IMR-90 (cell line): ENCODE data around the gene CHST10. TPM values are rescaled to one million over a fixed set of nuclear protein-coding genes. Genes with fewer than 3 reads are reported as not detected.

Source experiments
- ATAC-seq: fragments of 200-7000 bp; cut with Tn5 transposase; 2 replicates; pipeline ENCODE4 v1.9.1; 2020; ENCODE audit warnings: low read depth, mild to moderate bottlenecking, moderate library complexity
- BruUV-seq: library from RNA; stranded (reverse); fragments of 400-500 nt; replicated peaks from 2 replicates; lab custom pipeline; 2021; lab: Mats Ljungman, UMichigan
- CTCF ChIA-PET: fragments of 300-600 bp; formaldehyde crosslinking; extraction: SDS; loops from one replicate; lab custom pipeline; 2021; ENCODE audit warnings: antibody characterized with exemption; lab: Yijun Ruan, JAX
- POLR2A ChIA-PET: fragments of 300-600 bp; sonication (Branson Sonifier 250); formaldehyde crosslinking; loops from one replicate; lab custom pipeline; 2022; ENCODE audit warnings: antibody characterized with exemption; ENCODE audit not compliant: unreplicated experiment; lab: Charles Lee
- DNase-seq: peaks from one replicate; pipeline ENCODE4 v3.0.0; 2013
- H2AFZ ChIP-seq: replicated peaks from 2 replicates; pipeline ENCODE3; 2013; ENCODE audit warnings: low read length, mild to moderate bottlenecking; ENCODE audit not compliant: poor library complexity
- H2AK5ac ChIP-seq: 2 replicates; pipeline ENCODE4 v1.6.1; 2013; ENCODE audit warnings: low read depth, low read length, inconsistent platforms
- H2AK9ac ChIP-seq: replicated peaks from 2 replicates; pipeline ENCODE3; 2013; ENCODE audit warnings: mild to moderate bottlenecking, low read depth, low read length, moderate library complexity; ENCODE audit not compliant: poor library complexity
- H2BK120ac ChIP-seq: 2 replicates; pipeline ENCODE4 v1.6.1; 2013; ENCODE audit warnings: low read depth, low read length, inconsistent platforms
- H2BK15ac ChIP-seq: 3 replicates; pipeline ENCODE4 v1.6.1; 2013; ENCODE audit warnings: low read depth, low read length, inconsistent platforms
- H2BK20ac ChIP-seq: 2 replicates; pipeline ENCODE4 v1.6.1; 2013; ENCODE audit warnings: low read depth, mild to moderate bottlenecking, inconsistent platforms, low read length, moderate library complexity
- H2BK5ac ChIP-seq: 2 replicates; pipeline ENCODE4 v1.6.1; 2013; ENCODE audit warnings: mild to moderate bottlenecking, low read depth, low read length, inconsistent platforms; ENCODE audit not compliant: poor library complexity, severe bottlenecking
- H3K14ac ChIP-seq: replicated peaks from 2 replicates; pipeline ENCODE4 v1.6.1; 2013; ENCODE audit warnings: low read depth, low read length, inconsistent platforms
- H3K18ac ChIP-seq: 2 replicates; pipeline ENCODE4 v1.6.1; 2013; ENCODE audit warnings: low read depth, low read length, control low read depth
- H3K23ac ChIP-seq: 2 replicates; pipeline ENCODE4 v1.6.1; 2013; ENCODE audit warnings: low read depth, low read length, inconsistent platforms
- H3K27ac ChIP-seq: 2 replicates; pipeline ENCODE4 v1.5.1; 2013; ENCODE audit warnings: mild to moderate bottlenecking, control low read depth, low read length; ENCODE audit not compliant: insufficient read depth
- H3K27me3 ChIP-seq: 2 replicates; pipeline ENCODE4 v1.6.1; 2013; ENCODE audit warnings: low read length; ENCODE audit not compliant: control insufficient read depth, insufficient read depth
- H3K36me3 ChIP-seq: 2 replicates; pipeline ENCODE4 v1.6.1; 2013; ENCODE audit warnings: low read length, mixed read lengths; ENCODE audit not compliant: control insufficient read depth, insufficient read depth
- H3K4ac ChIP-seq: 2 replicates; pipeline ENCODE4 v1.6.1; 2013; ENCODE audit warnings: low read depth, low read length, inconsistent platforms
- H3K4me1 ChIP-seq: 2 replicates; pipeline ENCODE4 v1.6.1; 2013; ENCODE audit warnings: low read length, mixed read lengths; ENCODE audit not compliant: control insufficient read depth, insufficient read depth
- H3K4me2 ChIP-seq: 2 replicates; pipeline ENCODE4 v1.6.1; 2013; ENCODE audit warnings: low read depth, mild to moderate bottlenecking, control low read depth, low read length, moderate library complexity
- H3K4me3 ChIP-seq: 2 replicates; pipeline ENCODE4 v1.5.1; 2013; ENCODE audit warnings: low read depth, mild to moderate bottlenecking, control low read depth, low read length, moderate library complexity; ENCODE audit not compliant: insufficient read depth
- H3K56ac ChIP-seq: 2 replicates; pipeline ENCODE4 v1.6.1; 2013; ENCODE audit warnings: low read length, inconsistent platforms; ENCODE audit not compliant: insufficient read depth; ENCODE audit errors: extremely low read depth
- H3K79me1 ChIP-seq, 2 experiments: 2 replicates each; pipeline ENCODE4 v1.6.1; 2013; ENCODE audit warnings: low read length in 2 of 2, inconsistent platforms in 1 of 2, low read depth in 1 of 2
- H3K9ac ChIP-seq: 2 replicates; pipeline ENCODE4 v1.6.1; 2013; ENCODE audit warnings: low read depth, low read length, control low read depth
- H3K9me1 ChIP-seq: 2 replicates; pipeline ENCODE4 v1.6.1; 2013; ENCODE audit warnings: low read length, inconsistent platforms; ENCODE audit not compliant: insufficient read depth
- H3K9me3 ChIP-seq: 2 replicates; pipeline ENCODE4 v1.6.1; 2013; ENCODE audit warnings: low read length; ENCODE audit not compliant: control insufficient read depth, insufficient read depth
- H4K20me1 ChIP-seq: 2 replicates; pipeline ENCODE4 v1.6.1; 2013; ENCODE audit warnings: low read length, inconsistent platforms; ENCODE audit not compliant: insufficient read depth
- H4K5ac ChIP-seq: 2 replicates; pipeline ENCODE4 v1.6.1; 2013; ENCODE audit warnings: mild to moderate bottlenecking, low read depth, low read length, control low read depth
- H4K8ac ChIP-seq, 2 experiments: 2 replicates each; pipeline ENCODE4 v1.6.1; 2013; ENCODE audit warnings: low read depth in 2 of 2, low read length in 2 of 2, control low read depth in 1 of 2, inconsistent platforms in 1 of 2
- H4K91ac ChIP-seq: 2 replicates; pipeline ENCODE4 v1.6.1; 2013; ENCODE audit warnings: low read depth, low read length, inconsistent platforms; ENCODE audit not compliant: insufficient read depth
- CEBPB ChIP-seq: IDR thresholded peaks from 2 replicates; pipeline ENCODE4 v1.6.1; 2012; ENCODE audit warnings: low read depth, low read length, improper control_type of control experiment
- MAZ ChIP-seq: IDR thresholded peaks from 2 replicates; pipeline ENCODE4 v1.6.1; 2012; ENCODE audit warnings: low read depth, mild to moderate bottlenecking, low read length, improper control_type of control experiment, moderate library complexity, borderline replicate concordance
- MXI1 ChIP-seq: IDR thresholded peaks from 2 replicates; pipeline ENCODE4 v1.6.1; 2012; ENCODE audit warnings: low read depth, mild to moderate bottlenecking, low read length, moderate library complexity, borderline replicate concordance
- NFE2L2 ChIP-seq: fragments of 150-350 bp; IDR thresholded peaks from 2 replicates; pipeline ENCODE4 v1.6.1; 2016; ENCODE audit warnings: low read depth, mild to moderate bottlenecking, low read length
- POLR2A ChIP-seq: IDR thresholded peaks from 2 replicates; pipeline ENCODE4 v1.6.1; 2012; ENCODE audit warnings: mild to moderate bottlenecking, low read depth, low read length
- RFX5 ChIP-seq: IDR thresholded peaks from 2 replicates; pipeline ENCODE4 v1.8.0; 2012; ENCODE audit warnings: low read depth, mild to moderate bottlenecking, low read length, moderate library complexity
- WGBS, 2 experiments: methylation state at CpG; one replicate each; pipeline versions ENCODE4 v1.1.5 to v1.1.7; 2013; ENCODE audit warnings: missing lambda C conversion rate in 2 of 2; ENCODE audit not compliant: insufficient read length in 1 of 2; ENCODE audit errors: extremely low coverage in 2 of 2; 5-methylcytosine and 5-hydroxymethylcytosine counted together
- dilution Hi-C: fragments of 300-500 bp; cut with HindIII; formaldehyde crosslinking; loops from one replicate; pipeline ENCODE4 v1.14.3; 2018; ENCODE audit warnings: low sequenced_read_pairs; ENCODE audit not compliant: unreplicated experiment
- in situ Hi-C: fragments of 300-500 bp; cut with MboI; formaldehyde crosslinking; loops from 3 replicates; pipeline ENCODE4 v1.14.3; 2019; ENCODE audit warnings: low sequenced_read_pairs, inconsistent platforms, mixed read lengths
- intact Hi-C: fragments of 100-400 bp; cut with micrococcal nuclease; formaldehyde crosslinking; loops from 2 replicates; pipeline ENCODE4 v1.10.0; 2022
- polyA plus RNA-seq, 3 experiments: library from polyadenylated mRNA; depleted of rRNA; stranded (reverse); fragments of >200 nt; gene quantifications; 2 replicates each; pipeline ENCODE4 v1.2.3, GENCODE V29; 2012; ENCODE audit warnings: low replicate concordance in 1 of 3
- total RNA-seq: library from RNA; depleted of rRNA; stranded (reverse); fragments of >200 nt; gene quantifications from 2 replicates; pipeline ENCODE4 v1.2.3, GENCODE V29; 2012
- TF ChIP-seq, protein P1 (sequence below): fragments of 150-350 bp; IDR thresholded peaks from 2 replicates; pipeline ENCODE4 v1.6.1; 2017; ENCODE audit warnings: mild to moderate bottlenecking, antibody characterized with exemption, low read length, low read depth

The CHST10 gene
- total and polyA plus RNA-seq, 2 of the 4 experiments (the other 2 are of a cell fraction) = 6.9 to 8.6 TPM

DNA sequence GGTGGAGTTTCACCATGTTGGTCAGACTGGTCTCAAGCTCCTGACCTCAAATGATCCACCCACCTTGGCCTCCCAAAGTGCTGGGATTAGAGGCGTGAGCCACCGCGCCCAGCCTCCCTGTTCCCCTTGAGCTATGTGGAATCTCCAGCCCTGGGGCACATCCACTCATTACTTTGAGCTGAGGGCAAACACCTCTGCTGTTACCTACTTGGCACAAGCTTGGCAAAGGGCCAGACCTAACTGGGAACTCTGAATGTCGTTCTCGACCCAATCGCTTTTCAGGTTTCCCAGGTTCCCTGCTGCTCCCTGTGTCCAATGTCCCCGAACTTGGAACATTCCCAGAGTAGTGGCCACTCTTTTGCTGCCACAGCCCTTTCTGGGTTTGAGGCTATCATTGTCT, 40.6 kb downstream of the CHST10 start:
- Histone ChIP-seq H3K27ac (no peak overlapping the region), H2AFZ (no peak overlapping the region), H4K91ac (no peak overlapping the region), H3K4me2 (no peak overlapping the region), H2BK20ac (no peak overlapping the region), H3K14ac (no peak overlapping the region), H3K56ac (no peak overlapping the region), H3K36me3 (no peaks in the 10 kb centered on the region), H3K4me1 (no peaks in the 10 kb centered on the region), H3K18ac (no peak overlapping the region), H4K8ac (no peak overlapping the region), H2BK120ac (no peak overlapping the region), H3K9me1 (no peaks in the 10 kb centered on the region), H2AK5ac (no peak overlapping the region), H3K23ac (no peak overlapping the region), H3K79me1 (no peaks in the 10 kb centered on the region), H2BK5ac (no peak overlapping the region), H3K4me3 (no peak overlapping the region), H3K27me3 (peaks cover 24% of the 10 kb centered on the region), H4K5ac (no peak overlapping the region), H3K9ac (no peak overlapping the region), H3K9me3 (no peaks in the 10 kb centered on the region), H4K20me1 (no peaks in the 10 kb centered on the region), H2BK15ac (no peak overlapping the region), H2AK9ac (no peak overlapping the region), H3K4ac (no peak overlapping the region)
- in situ Hi-C loops (loop anchor here (25.0 kb wide), 2 partner anchors 665 to 840 kb away; no protein-coding TSS in a partner anchor), intact Hi-C loops (no loop called here), dilution Hi-C loops (no loop called here)
- WGBS, 2 experiments = 96% methylated on average over 4 of the region's 7 CpGs; no CpG with 5 or more reads in 1 of the 2 experiments
- CTCF ChIA-PET = no interaction called here
- no peak for ATAC-seq
- POLR2A ChIA-PET = no interaction called here
- TF ChIP-seq POLR2A (no peak), RFX5 (no peak), NFE2L2 (no peak), MAZ (no peak), MXI1 (no peak), CEBPB (no peak)
- TF ChIP-seq, protein P1, sequence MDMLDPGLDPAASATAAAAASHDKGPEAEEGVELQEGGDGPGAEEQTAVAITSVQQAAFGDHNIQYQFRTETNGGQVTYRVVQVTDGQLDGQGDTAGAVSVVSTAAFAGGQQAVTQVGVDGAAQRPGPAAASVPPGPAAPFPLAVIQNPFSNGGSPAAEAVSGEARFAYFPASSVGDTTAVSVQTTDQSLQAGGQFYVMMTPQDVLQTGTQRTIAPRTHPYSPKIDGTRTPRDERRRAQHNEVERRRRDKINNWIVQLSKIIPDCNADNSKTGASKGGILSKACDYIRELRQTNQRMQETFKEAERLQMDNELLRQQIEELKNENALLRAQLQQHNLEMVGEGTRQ = no peak
- DNase-seq = no peak
- BruUV-seq = no TSS peak
